Aorta (tissue), 5 donors: ENCODE data around the gene TMEM259. TPM values are rescaled to one million over a fixed set of nuclear protein-coding genes. Genes with fewer than 3 reads are reported as not detected.
"Not testable (repeated sequence)": the region's sequence is repeated elsewhere in the genome, so short reads cannot be mapped to it uniquely, and the experiment has no call there.

Experiments used
- ATAC-seq: fragments of 200-7000 bp; cut with Tn5 transposase; one replicate; pipeline ENCODE4 v1.9.1; 2022; ENCODE audit warnings: moderate library complexity; ENCODE audit not compliant: low FRiP score
- DNase-seq, 2 donors: peaks; one replicate each; pipeline ENCODE4 v3.0.0-alpha.2; 2020
- H3K27ac ChIP-seq, 2 donors: one replicate each; pipeline ENCODE4 v1.5.1; 2013; ENCODE audit warnings: low read length in 2 of 2, mild to moderate bottlenecking in 2 of 2, moderate library complexity in 2 of 2, control low read depth in 1 of 2, inconsistent platforms in 1 of 2, low read depth in 1 of 2
- H3K27me3 ChIP-seq, 2 donors: one replicate each; pipeline ENCODE4 v1.6.1; 2013; ENCODE audit warnings: control low read depth in 1 of 2, low read length in 1 of 2, mild to moderate bottlenecking in 1 of 2, moderate library complexity in 1 of 2; ENCODE audit not compliant: insufficient read depth in 2 of 2, control insufficient read depth in 1 of 2
- H3K36me3 ChIP-seq, 2 donors: one replicate each; pipeline ENCODE4 v1.6.1; 2013; ENCODE audit warnings: control low read depth in 1 of 2, low read length in 1 of 2, mild to moderate bottlenecking in 1 of 2; ENCODE audit not compliant: insufficient read depth in 2 of 2, control insufficient read depth in 1 of 2
- H3K4me1 ChIP-seq, 2 donors: one replicate each; pipeline ENCODE4 v1.6.1; 2013; ENCODE audit warnings: low read length in 2 of 2, control low read depth in 1 of 2, mild to moderate bottlenecking in 1 of 2, moderate library complexity in 1 of 2; ENCODE audit not compliant: insufficient read depth in 2 of 2, control insufficient read depth in 1 of 2
- H3K4me3 ChIP-seq, 2 donors: one replicate each; pipeline ENCODE4 v1.5.1; 2013; ENCODE audit warnings: low read length in 2 of 2, control low read depth in 1 of 2, mild to moderate bottlenecking in 1 of 2
- H3K9me3 ChIP-seq: one replicate; pipeline ENCODE4 v1.6.1; 2013; ENCODE audit warnings: mild to moderate bottlenecking, low read length; ENCODE audit not compliant: control insufficient read depth
- WGBS, 2 donors: extraction: QIAGEN DNeasy Blood & Tissue Kit; methylation state at CpG; one replicate each; pipeline ENCODE4 v1.1.7; 2013; 5-methylcytosine and 5-hydroxymethylcytosine counted together
- intact Hi-C, 2 donors: fragments of 100-400 bp; cut with DNase I; formaldehyde crosslinking; loops; one replicate each; pipeline versions ENCODE4 v1.14.2 to v1.15.0; 2022
- polyA plus RNA-seq, 2 donors: library from polyadenylated mRNA; stranded (reverse); fragments of 200-250 nt; gene quantifications; one replicate each; pipeline ENCODE4 v1.2.3, GENCODE V29; 2013
- total RNA-seq, 2 donors: library from RNA; stranded (reverse); fragmentation: NEBNext Ultra II Directional; extraction: Animal tissue kit (Norgen Biotek cat#: 25700); gene quantifications; one replicate each; pipeline ENCODE4 v1.2.1, GENCODE V29; 2021
- donor health status: healthy with polysubstance abuse.
- donor health status: Bipolar disorder and iron deficiency.
- donor health status: DM: no; HTN: no; CAD: no.
- donor health status: DM: no; HTN: no; CAD: no.
- donor health status: DM: yes; HTN: yes; CAD: no.

The TMEM259 gene
- total and polyA plus RNA-seq, 4 donors = 50.1 to 434 (median 130) TPM

GRCh38 chr19:1032264-1032867 lies 11.4 kb upstream of the TMEM259 start:
- 85 to 86% methylated on average over 20 of the region's 20 CpGs for WGBS, 2 donors
- intact Hi-C loops = no loop called here

GRCh38 chr19:1028062-1028926 lies 7.4 kb upstream of the TMEM259 start:
- 1% methylated on average over 53 to 58 of the region's 58 CpGs for WGBS, 2 donors

More at GRCh38 chr19:1032264-1032867, 11.4 kb upstream of the TMEM259 start:
- Histone ChIP-seq H3K4me1 (no peaks in the 10 kb centered on the region), H3K27me3 (no peaks in the 10 kb centered on the region), H3K4me3 (no peak overlapping the region), H3K27ac (no peak overlapping the region), H3K36me3 (peaks cover 0 to 12% of the 10 kb centered on the region in 2 donors), H3K9me3 (no peaks in the 10 kb centered on the region)
- no peak for DNase-seq
- ATAC-seq = no peak

GRCh38 chr19:1027650-1028061 lies 6.7 kb upstream of the TMEM259 start:
- no peak for DNase-seq
- Histone ChIP-seq H3K9me3 (no peaks in the 10 kb centered on the region), H3K4me1 (no peaks in the 10 kb centered on the region), H3K27ac (peak overlapping the region; percentile 99 to 100), H3K36me3 (peaks cover 0 to 6% of the 10 kb centered on the region in 2 donors), H3K27me3 (no peaks in the 10 kb centered on the region), H3K4me3 (peak overlapping the region; percentile 98)
- intact Hi-C loops = loop anchor here in 1 of 2 donors (5.0 kb wide), 1 partner anchor 75 kb away; the partner anchor contains the start of gene GPX4
- ATAC-seq = peak; percentile 3
- 1% methylated on average over 15 to 16 of the region's 16 CpGs for WGBS, 2 donors

More at GRCh38 chr19:1028062-1028926, 7.4 kb upstream of the TMEM259 start:
- H3K36me3 ChIP-seq = peaks cover 0 to 6% of the 10 kb centered on the region in 2 donors
- H3K4me1 ChIP-seq = no peaks in the 10 kb centered on the region
- H3K4me3 ChIP-seq = peak overlapping the region; percentile 98
- ATAC-seq (peak; percentile 64), DNase-seq (peak; percentile 85 to 91)
- H3K27ac ChIP-seq = peak overlapping the region; percentile 93 to 100
- H3K9me3 ChIP-seq = no peaks in the 10 kb centered on the region
- H3K27me3 ChIP-seq = no peaks in the 10 kb centered on the region
- intact Hi-C loops = loop anchor here in 1 of 2 donors (5.0 kb wide), 1 partner anchor 74 kb away; the partner anchor contains the start of gene GPX4

- intact Hi-C loops = loop anchor here in 1 of 2 donors (5.0 kb wide), 1 partner anchor 75 kb away; the partner anchor contains the start of gene GPX4
- ATAC-seq = peak; percentile 5
- Histone ChIP-seq H3K27me3 (no peaks in the 10 kb centered on the region), H3K4me3 (peak overlapping the region; percentile 98), H3K4me1 (no peaks in the 10 kb centered on the region), H3K9me3 (no peaks in the 10 kb centered on the region), H3K27ac (peak overlapping the region; percentile 99 to 100), H3K36me3 (peaks cover 0 to 1% of the 10 kb centered on the region in 2 donors)
- no peak for DNase-seq
- 0 to 1% methylated on average over 35 to 36 of the region's 36 CpGs for WGBS, 2 donors
Observed at GRCh38 chr19:1026783-1027649, 6.1 kb upstream of the TMEM259 start.

- WGBS, 2 donors = 5% methylated on average over 53 to 63 of the region's 63 CpGs
- DNase-seq = peak; percentile 89 to 95
- Histone ChIP-seq H3K4me1 (no peaks in the 10 kb centered on the region), H3K9me3 (no peaks in the 10 kb centered on the region), H3K4me3 (peak within 1 kb of the TSS; percentile 98), H3K27me3 (no peaks in the 10 kb centered on the region), H3K36me3 (peaks cover 0 to 1% of the 10 kb centered on the region in 2 donors), H3K27ac (peak within 1 kb of the TSS; percentile 99 to 100)
- intact Hi-C loops = loop anchor here in 1 of 2 donors (5.0 kb wide), 1 partner anchor 76 kb away; the partner anchor contains the start of gene GPX4
- peak; percentile 87 for ATAC-seq
Observed at GRCh38 chr19:1025960-1026782, 5.2 kb upstream of the TMEM259 start, which contains the start of gene CNN2. Gene CNN2, plus strand, starts transcription at chr19:1026608. Its CDS starts 54 bp downstream, at chr19:1026662.

DNA sequence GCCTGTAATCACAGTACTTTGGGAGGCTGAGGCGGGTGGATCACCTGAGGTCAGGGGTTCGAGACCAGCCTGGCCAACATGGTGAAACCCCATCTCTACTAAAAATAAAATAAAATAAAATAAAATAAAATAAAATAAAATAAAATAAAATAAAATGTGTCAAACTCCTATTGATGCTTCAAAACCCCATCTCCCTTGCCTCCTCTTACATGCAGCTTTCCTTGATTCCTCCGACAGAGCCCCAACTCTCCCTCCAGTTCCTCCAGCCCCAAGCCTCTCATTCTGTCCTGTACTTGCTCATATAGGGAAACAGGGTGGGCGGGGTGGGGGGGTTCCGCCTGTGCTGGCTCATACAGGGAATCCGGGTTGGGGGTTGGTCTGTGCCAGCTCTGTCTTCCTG lies 4.2 kb upstream of the TMEM259 start:
- not testable (repeated sequence) for DNase-seq, ATAC-seq, H3K27me3 ChIP-seq, H3K4me3 ChIP-seq, H3K27ac ChIP-seq, H3K36me3 ChIP-seq, H3K9me3 ChIP-seq, H3K4me1 ChIP-seq
- 78 to 80% methylated on average over 6 of the region's 6 CpGs for WGBS, 2 donors
- intact Hi-C loops = loop anchor here in 1 of 2 donors (5.0 kb wide), 1 partner anchor 77 kb away; the partner anchor contains the start of gene GPX4

GRCh38 chr19:1023883-1024188 lies 2.9 kb upstream of the TMEM259 start:
- H3K4me3 ChIP-seq, H3K9me3 ChIP-seq, DNase-seq, H3K27me3 ChIP-seq, H3K27ac ChIP-seq, H3K4me1 ChIP-seq, intact Hi-C loops, ATAC-seq, H3K36me3 ChIP-seq: not testable (repeated sequence)
- whole genome bisulfite sequencing, 2 donors = 80 to 81% methylated on average over 5 of the region's 5 CpGs
